NCI-H1930 (cell line): ENCODE results near the gene EVA1B.
A peak's percentile ranks its signal among the peaks of the same experiment; 100 is the strongest.

Experiments used
- DNase-seq, 2 experiments: peaks; one replicate each; lab custom pipeline; 2025; lab: John Stamatoyannopoulos, UW

Gene EVA1B

GRCh38 chr1:36323636-36324352, at the start of gene EVA1B:
EVA1B (minus strand) TSS chr1:36323645; CDS start chr1:36323037, 608 bp downstream.
- DNase-seq, result no peak

- no peak for DNase-seq
Observed at GRCh38 chr1:36372617-36373016, 49.2 kb upstream of the EVA1B start.

GRCh38 chr1:36369061-36369861, 45.8 kb upstream of the EVA1B start:
- peak; percentile 36 to 55 for DNase-seq

- DNase-seq, result no peak
Observed at GRCh38 chr1:36367798-36368197, 44.4 kb upstream of the EVA1B start.

GRCh38 chr1:36367066-36367465, 43.6 kb upstream of the EVA1B start:
- DNase-seq, result no peak

- DNase-seq, result no peak
Observed at GRCh38 chr1:36366091-36366661, 42.7 kb upstream of the EVA1B start.

- DNase-seq, result no peak
Observed at GRCh38 chr1:36365381-36365780, 41.9 kb upstream of the EVA1B start.

GRCh38 chr1:36359911-36360550, 36.6 kb upstream of the EVA1B start:
- no peak for DNase-seq

GRCh38 chr1:36359383-36359782, 35.9 kb upstream of the EVA1B start:
- DNase-seq, result no peak

GRCh38 chr1:36358514-36359084, 35.2 kb upstream of the EVA1B start:
- DNase-seq, result no peak

- no peak for DNase-seq
Observed at GRCh38 chr1:36355811-36356210, 32.4 kb upstream of the EVA1B start.

GRCh38 chr1:36354486-36354885, 31.0 kb upstream of the EVA1B start:
- no peak for DNase-seq

- no peak for DNase-seq
Observed at GRCh38 chr1:36352910-36353878, 29.7 kb upstream of the EVA1B start.

GRCh38 chr1:36352125-36352909, 28.9 kb upstream of the EVA1B start:
- DNase-seq, result no peak

GRCh38 chr1:36351227-36351977, 28.0 kb upstream of the EVA1B start:
- no peak for DNase-seq

- DNase-seq, result no peak
Observed at GRCh38 chr1:36350659-36351226, 27.3 kb upstream of the EVA1B start.

GRCh38 chr1:36349839-36350238, 26.4 kb upstream of the EVA1B start:
- DNase-seq, result no peak

- no peak for DNase-seq
Observed at GRCh38 chr1:36349241-36349671, 25.8 kb upstream of the EVA1B start.
